ENCODE results near the gene ASB2. TPM values are rescaled to one million over a fixed set of nuclear protein-coding genes. Genes with fewer than 3 reads are reported as not detected.

ASB2 gene
- total RNA-seq, 1 experiment from 2014 or later, result not detected

- H3K9ac ChIP-seq (ENCODE audit: low read length), result no peak within 1 kb of the TSS
- no peak for DNase-seq (ENCODE audit: low read depth, low spot score)
- no peak within 1 kb of the TSS for H2AFZ ChIP-seq (ENCODE audit: low read depth, low read length, poor library complexity, severe bottlenecking)
- no peak within 1 kb of the TSS for H3K4me2 ChIP-seq (ENCODE audit: low read length)
- no peak within 1 kb of the TSS for H3K27ac ChIP-seq (ENCODE audit: low read depth, low read length)
- H3K79me2 ChIP-seq (ENCODE audit: insufficient read depth, low read length), result no peaks in the 10 kb centered on the region
- CTCF ChIA-PET, result interaction anchor here (1.5 to 3.7 kb wide), 2 partner anchors 9 to 13 kb away, joined by 4 to 18 read pairs; no protein-coding TSS in a partner anchor
- no TSS peak for BruUV-seq (replicated peaks)
- no peaks in the 10 kb centered on the region for H3K4me1 ChIP-seq (ENCODE audit: control insufficient read depth in 1 of 2, insufficient read depth in 2 of 2, low read length in 2 of 2)
- no peaks in the 10 kb centered on the region for H3K9me2 ChIP-seq (ENCODE audit: insufficient read depth)
- no peaks in the 10 kb centered on the region for H3K9me3 ChIP-seq (ENCODE audit: control insufficient read depth in 1 of 2, insufficient read depth in 1 of 2, low read depth in 1 of 2, low read length in 2 of 2)
- TF ChIP-seq EZH2phosphoT487 (IDR thresholded peaks at IDR 0.05; ENCODE audit: borderline replicate concordance), result no peak
- no peak for TF ChIP-seq ELF1 (IDR thresholded peaks at IDR 0.05; ENCODE audit: borderline replicate concordance, low read depth)
- no peaks in the 10 kb centered on the region for H4K20me1 ChIP-seq (ENCODE audit: insufficient read depth)
- no peak for ATAC-seq
- POLR2A ChIA-PET, result no interaction called here
- no peaks in the 10 kb centered on the region for H3K36me3 ChIP-seq (ENCODE audit: control insufficient read depth in 1 of 2, insufficient read depth in 2 of 2, low read length in 2 of 2)
- no peaks in the 10 kb centered on the region for H3K27me3 ChIP-seq (ENCODE audit: insufficient read depth, low read length)
- RAD21 ChIA-PET (ENCODE audit: low non-redundant PET in 1 of 2, low total read pairs in 2 of 2, uncharacterized antibody in 2 of 2, unreplicated experiment in 2 of 2), result interaction anchor here in 1 of 2 experiments (0.6 kb wide), 1 partner anchor 43 kb away, joined by 3 read pairs; no protein-coding TSS in a partner anchor
- no peak within 1 kb of the TSS for H3K4me3 ChIP-seq (replicated peaks in 1 of 2; ENCODE audit: low read depth in 1 of 2, low read length in 2 of 2)
- intact Hi-C loops (cut with micrococcal nuclease), result no loop called here
Measured at GRCh38 chr14:93926873-93927799, 49.2 kb downstream of the ASB2 start, which contains the start of gene FAM181A. Gene FAM181A, plus strand, starts transcription at chr14:93927344. Its CDS starts 942 bp downstream, at chr14:93928286.

DNA sequence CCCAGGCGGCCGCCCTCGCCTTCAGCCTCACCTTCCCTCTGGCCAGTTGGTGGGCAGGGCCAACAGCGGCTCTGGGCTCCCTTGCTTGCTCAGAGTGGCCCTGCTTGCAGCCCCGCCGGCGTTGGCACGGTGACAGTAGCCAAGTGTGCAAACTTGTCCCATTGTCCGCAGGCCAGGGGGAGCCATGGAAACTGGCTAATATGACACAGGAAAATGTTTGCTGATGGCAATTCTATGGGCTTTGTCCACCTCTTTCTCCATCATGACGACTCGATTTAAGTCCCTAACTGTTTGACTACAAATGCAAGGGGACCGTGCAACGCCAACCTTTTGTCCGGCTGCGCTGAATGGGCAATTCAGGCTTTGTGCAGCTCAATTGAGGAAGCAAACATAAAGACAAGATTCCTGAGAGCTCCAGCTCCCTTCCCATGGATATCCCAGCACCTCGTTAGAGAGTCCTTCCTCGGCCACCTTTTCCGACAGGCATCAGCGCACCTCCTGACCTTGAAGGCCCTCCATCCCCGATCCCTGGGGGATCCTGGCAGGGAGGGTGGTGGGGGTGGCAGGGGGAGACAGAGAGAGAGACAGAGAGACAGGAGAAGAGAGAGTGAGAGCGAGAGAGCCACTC is 50.0 kb downstream of the ASB2 start:
- ChIA-PET POLR2A (no interaction called here), RAD21 (ENCODE audit: low non-redundant PET in 1 of 2, low total read pairs in 2 of 2, uncharacterized antibody in 2 of 2, unreplicated experiment in 2 of 2) (interaction anchor here in 1 of 2 experiments (0.6 kb wide), 1 partner anchor 44 kb away, joined by 3 read pairs; no protein-coding TSS in a partner anchor), CTCF (interaction anchor here (1.5 to 3.7 kb wide), 2 partner anchors 10 to 14 kb away, joined by 4 to 18 read pairs; no protein-coding TSS in a partner anchor)
- H2AFZ ChIP-seq (ENCODE audit: low read depth, low read length, poor library complexity, severe bottlenecking), result no peak overlapping the region
- H3K36me3 ChIP-seq (ENCODE audit: control insufficient read depth in 1 of 2, insufficient read depth in 2 of 2, low read length in 2 of 2), result no peaks in the 10 kb centered on the region
- BruUV-seq (replicated peaks), result no TSS peak
- intact Hi-C loops (cut with micrococcal nuclease), result no loop called here
- H4K20me1 ChIP-seq (ENCODE audit: insufficient read depth), result no peaks in the 10 kb centered on the region
- H3K4me2 ChIP-seq (ENCODE audit: low read length), result no peak overlapping the region
- H3K9ac ChIP-seq (ENCODE audit: low read length), result no peak overlapping the region
- no peak for DNase-seq (ENCODE audit: low read depth, low spot score)
- H3K9me3 ChIP-seq (ENCODE audit: control insufficient read depth in 1 of 2, insufficient read depth in 1 of 2, low read depth in 1 of 2, low read length in 2 of 2), result no peaks in the 10 kb centered on the region
- H3K9me2 ChIP-seq (ENCODE audit: insufficient read depth), result no peaks in the 10 kb centered on the region
- no peak for ATAC-seq
- no peaks in the 10 kb centered on the region for H3K79me2 ChIP-seq (ENCODE audit: insufficient read depth, low read length)
- no peaks in the 10 kb centered on the region for H3K27me3 ChIP-seq (ENCODE audit: insufficient read depth, low read length)
- H3K27ac ChIP-seq (ENCODE audit: low read depth, low read length), result no peak overlapping the region
- no peak overlapping the region for H3K4me3 ChIP-seq (replicated peaks in 1 of 2; ENCODE audit: low read depth in 1 of 2, low read length in 2 of 2)
- H3K4me1 ChIP-seq (ENCODE audit: control insufficient read depth in 1 of 2, insufficient read depth in 2 of 2, low read length in 2 of 2), result no peaks in the 10 kb centered on the region
- no peak for TF ChIP-seq EZH2 (IDR thresholded peaks at IDR 0.05)
- no peak for TF ChIP-seq ZFX (IDR thresholded peaks at IDR 0.05)
- TF ChIP-seq, protein P1, sequence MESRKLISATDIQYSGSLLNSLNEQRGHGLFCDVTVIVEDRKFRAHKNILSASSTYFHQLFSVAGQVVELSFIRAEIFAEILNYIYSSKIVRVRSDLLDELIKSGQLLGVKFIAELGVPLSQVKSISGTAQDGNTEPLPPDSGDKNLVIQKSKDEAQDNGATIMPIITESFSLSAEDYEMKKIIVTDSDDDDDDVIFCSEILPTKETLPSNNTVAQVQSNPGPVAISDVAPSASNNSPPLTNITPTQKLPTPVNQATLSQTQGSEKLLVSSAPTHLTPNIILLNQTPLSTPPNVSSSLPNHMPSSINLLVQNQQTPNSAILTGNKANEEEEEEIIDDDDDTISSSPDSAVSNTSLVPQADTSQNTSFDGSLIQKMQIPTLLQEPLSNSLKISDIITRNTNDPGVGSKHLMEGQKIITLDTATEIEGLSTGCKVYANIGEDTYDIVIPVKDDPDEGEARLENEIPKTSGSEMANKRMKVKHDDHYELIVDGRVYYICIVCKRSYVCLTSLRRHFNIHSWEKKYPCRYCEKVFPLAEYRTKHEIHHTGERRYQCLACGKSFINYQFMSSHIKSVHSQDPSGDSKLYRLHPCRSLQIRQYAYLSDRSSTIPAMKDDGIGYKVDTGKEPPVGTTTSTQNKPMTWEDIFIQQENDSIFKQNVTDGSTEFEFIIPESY (IDR thresholded peaks at IDR 0.05; ENCODE audit: extremely low read depth, insufficient replicate concordance, low read length), result no peak
- TF ChIP-seq SRF (IDR thresholded peaks at IDR 0.05; ENCODE audit: low read depth), result no peak
- TF ChIP-seq SP1 (IDR thresholded peaks at IDR 0.05; ENCODE audit: low read depth), result no peak
- no peak for TF ChIP-seq FOSL1 (IDR thresholded peaks at IDR 0.05; ENCODE audit: low read depth)
- no peak for TF ChIP-seq POLR2AphosphoS5 (IDR thresholded peaks at IDR 0.05; ENCODE audit: low read depth, low read length)
- TF ChIP-seq CEBPB (IDR thresholded peaks at IDR 0.05; ENCODE audit: low read depth), result no peak
- TF ChIP-seq EGR1 (IDR thresholded peaks at IDR 0.05; ENCODE audit: low read depth), result no peak
- TF ChIP-seq MAX (IDR thresholded peaks at IDR 0.05), result no peak
- TF ChIP-seq REST (IDR thresholded peaks at IDR 0.05; ENCODE audit: low read depth), result no peak

All from HCT116 (cell line).